Mesodermal cell (in vitro differentiated cells): Measurements from ENCODE around the gene VPREB1.
"Not testable (repeated sequence)": the region's sequence is repeated elsewhere in the genome, so short reads cannot be mapped to it uniquely, and the experiment has no call there.

ENCODE experiments used
- H3K27ac ChIP-seq: 2 replicates; pipeline ENCODE4 v1.7.0; 2013; ENCODE audit warnings: mild to moderate bottlenecking, low read depth, low read length, moderate library complexity; ENCODE audit not compliant: severe bottlenecking
- H3K36me3 ChIP-seq: 2 replicates; pipeline ENCODE4 v1.7.1; 2013; ENCODE audit warnings: mild to moderate bottlenecking, low read length, moderate library complexity; ENCODE audit not compliant: control insufficient read depth, insufficient read depth
- H3K4me1 ChIP-seq: one replicate; pipeline ENCODE4 v1.7.1; 2013; ENCODE audit warnings: mild to moderate bottlenecking, low read length; ENCODE audit not compliant: insufficient read depth, control insufficient read depth, poor library complexity, severe bottlenecking
- H3K4me3 ChIP-seq: 2 replicates; pipeline ENCODE4 v1.7.0; 2013; ENCODE audit warnings: low read length, control low read depth, mild to moderate bottlenecking; ENCODE audit not compliant: insufficient read depth, poor library complexity, severe bottlenecking; ENCODE audit errors: extremely low read depth
- H3K9me3 ChIP-seq: 2 replicates; pipeline ENCODE4 v1.7.1; 2013; ENCODE audit warnings: mild to moderate bottlenecking, low read length, moderate library complexity; ENCODE audit not compliant: control insufficient read depth
- WGBS, 2 experiments: methylation state at CpG; one replicate each; pipeline ENCODE4 v1.1.5; 2013; ENCODE audit warnings: missing lambda C conversion rate in 2 of 2; ENCODE audit not compliant: insufficient coverage in 2 of 2; 5-methylcytosine and 5-hydroxymethylcytosine counted together

The VPREB1 gene

DNA sequence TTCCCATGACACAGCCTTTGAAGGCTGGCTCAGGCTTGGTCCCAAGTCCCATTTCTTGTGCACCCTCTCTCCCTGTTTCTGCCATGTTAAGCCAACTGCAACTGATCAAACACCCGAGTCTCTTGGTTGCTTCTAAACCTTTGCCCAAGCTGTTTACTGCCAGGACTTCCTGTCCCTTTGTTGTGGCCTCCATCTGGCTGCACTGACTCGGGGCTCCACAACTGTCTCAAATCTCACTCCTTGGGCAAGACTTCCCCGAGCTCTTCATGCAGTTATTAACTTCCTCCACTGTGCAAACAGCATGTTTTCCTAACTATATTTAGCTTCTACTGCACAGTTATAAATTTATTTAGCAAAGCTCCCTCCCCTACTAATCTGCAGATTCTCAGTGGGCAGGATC lies 4.3 kb downstream of the VPREB1 start:
- H3K27ac ChIP-seq = no peak overlapping the region
- no peaks in the 10 kb centered on the region for H3K9me3 ChIP-seq
- WGBS, 2 experiments = 43 to 52% methylated on average over 3 of the region's 3 CpGs
- H3K4me1 ChIP-seq = no peaks in the 10 kb centered on the region
- no peak overlapping the region for H3K4me3 ChIP-seq
- H3K36me3 ChIP-seq = no peaks in the 10 kb centered on the region

DNA sequence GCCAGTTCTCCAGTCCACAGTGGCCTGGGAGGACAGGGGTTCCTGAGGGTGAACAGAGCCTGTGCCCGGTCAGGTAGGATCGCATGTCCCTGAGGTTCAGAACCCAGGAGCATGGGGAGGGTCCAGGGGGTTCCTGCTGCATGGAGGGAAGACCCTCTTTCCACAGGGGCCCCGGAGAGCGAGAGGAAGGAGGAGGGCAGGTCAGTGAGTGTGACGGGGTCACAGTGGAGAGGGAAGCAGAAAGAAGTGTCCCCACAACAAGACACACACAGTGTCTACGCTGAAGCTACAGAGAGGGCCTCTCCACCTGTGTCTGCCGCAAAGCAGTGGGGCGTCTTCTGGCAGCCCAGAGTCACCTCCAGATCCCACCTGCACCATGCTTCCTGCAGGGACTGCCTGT lies 6.1 kb downstream of the VPREB1 start:
- not testable (repeated sequence) for H3K4me1 ChIP-seq, H3K9me3 ChIP-seq, H3K27ac ChIP-seq, H3K4me3 ChIP-seq, H3K36me3 ChIP-seq
- 80% methylated on average over 4 of the region's 8 CpGs; no CpG with 5 or more reads in 1 of the 2 experiments for WGBS, 2 experiments

DNA sequence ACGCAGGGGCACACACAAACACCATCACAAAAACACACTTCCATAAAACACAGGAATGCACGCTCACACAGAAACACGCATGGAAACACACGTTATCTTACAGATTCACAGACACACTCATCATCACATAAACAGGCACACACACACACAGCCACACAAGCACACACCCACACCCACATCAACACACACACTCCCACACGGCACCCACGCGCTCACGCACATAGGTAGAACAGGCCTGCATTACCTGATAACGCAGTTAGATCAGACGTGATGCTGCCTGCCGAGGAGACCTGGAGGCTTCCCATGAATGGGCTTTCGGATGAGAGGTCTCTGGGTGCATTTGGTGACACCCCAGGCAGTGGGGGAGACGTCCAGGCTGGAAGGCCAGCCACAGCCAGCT lies 11.5 kb downstream of the VPREB1 start:
- 50 to 89% methylated on average over 2 to 7 of the region's 13 CpGs for WGBS, 2 experiments
- not testable (repeated sequence) for H3K27ac ChIP-seq, H3K36me3 ChIP-seq, H3K9me3 ChIP-seq, H3K4me1 ChIP-seq, H3K4me3 ChIP-seq

DNA sequence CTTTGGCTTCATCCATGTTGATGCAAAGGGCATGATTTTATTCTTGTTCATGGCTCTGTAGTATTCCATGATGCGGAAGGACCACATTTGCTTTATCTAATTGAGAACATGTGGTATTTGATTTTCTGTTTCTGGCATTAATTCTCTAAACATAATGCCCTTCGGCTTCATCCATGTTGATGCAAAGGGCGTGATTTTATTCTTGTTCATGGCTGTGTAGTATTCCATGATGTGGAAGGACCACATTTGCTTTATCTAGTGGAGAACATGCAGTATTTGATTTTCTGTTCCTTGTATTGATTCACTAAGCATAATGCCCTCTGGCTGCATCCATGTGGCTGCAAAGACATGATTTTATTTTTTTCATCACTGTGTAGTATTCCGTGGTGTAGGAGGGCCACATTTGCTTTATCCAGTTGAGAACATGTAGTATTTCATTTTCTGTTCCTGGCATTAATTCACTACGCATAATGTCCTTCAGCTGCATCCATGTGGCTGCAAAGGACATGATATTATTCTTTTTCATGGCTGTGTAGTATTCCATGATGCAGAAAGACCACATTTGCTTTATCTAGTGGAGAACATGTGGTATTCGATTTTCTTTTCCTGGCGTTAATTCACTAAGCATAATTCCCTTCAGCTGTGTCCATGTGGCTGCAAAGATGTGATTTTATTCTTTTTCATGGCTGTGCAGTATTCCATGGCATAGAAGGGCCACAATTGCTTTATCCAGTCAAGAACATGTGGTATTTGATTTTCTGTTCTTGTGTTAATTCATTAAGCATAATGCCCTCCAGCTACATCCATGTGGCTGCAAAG lies 14.2 kb downstream of the VPREB1 start:
- H3K4me3 ChIP-seq, H3K36me3 ChIP-seq, H3K9me3 ChIP-seq, H3K27ac ChIP-seq, H3K4me1 ChIP-seq: not testable (repeated sequence)
- WGBS, 2 experiments = 100% methylated on average over 2 of the region's 7 CpGs; no CpG with 5 or more reads in 1 of the 2 experiments

DNA sequence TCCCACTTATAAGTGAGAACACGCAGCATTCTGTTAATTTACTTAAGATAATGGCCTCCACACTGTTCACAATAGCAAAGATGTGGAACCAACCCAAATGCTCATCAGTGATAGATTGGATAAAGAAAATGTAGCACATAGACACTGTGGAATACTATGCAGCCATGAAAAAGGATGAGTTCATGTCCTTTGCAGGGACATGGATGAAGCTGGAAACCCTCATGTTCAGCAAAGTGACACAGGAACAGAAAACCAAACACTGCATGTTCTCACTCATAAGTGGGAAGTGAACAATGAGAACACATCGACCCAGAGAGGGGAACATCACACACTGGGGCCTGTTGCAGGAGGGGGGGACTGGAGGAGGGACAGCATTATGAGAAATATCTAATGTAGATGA lies 15.6 kb downstream of the VPREB1 start:
- H3K36me3 ChIP-seq, H3K9me3 ChIP-seq, H3K27ac ChIP-seq, H3K4me1 ChIP-seq, H3K4me3 ChIP-seq: not testable (repeated sequence)
- 60 to 100% methylated on average over 1 of the region's 2 CpGs for WGBS, 2 experiments

DNA sequence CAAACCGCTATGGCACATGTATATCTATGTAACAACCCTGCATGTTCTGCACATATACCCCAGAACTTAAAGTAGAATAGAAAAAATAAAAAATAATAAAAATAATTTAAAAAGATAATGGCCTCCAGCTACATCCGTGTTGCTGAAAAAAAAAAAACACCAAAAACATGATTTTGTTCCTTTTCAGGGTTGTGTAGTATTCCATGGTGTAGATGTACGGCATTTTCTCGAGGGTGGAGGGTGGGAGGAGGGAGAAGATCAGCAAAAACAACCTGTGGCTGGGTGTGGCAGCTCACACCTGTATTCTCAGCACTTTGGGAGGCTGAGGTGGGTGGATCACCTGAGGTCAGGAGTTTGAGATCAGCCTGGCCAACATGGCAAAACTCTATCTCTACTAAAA lies 16.0 kb downstream of the VPREB1 start:
- H3K4me1 ChIP-seq, H3K36me3 ChIP-seq, H3K4me3 ChIP-seq, H3K9me3 ChIP-seq, H3K27ac ChIP-seq: not testable (repeated sequence)
- no CpG with 5 or more reads among the region's 4 CpGs for WGBS, 2 experiments

DNA sequence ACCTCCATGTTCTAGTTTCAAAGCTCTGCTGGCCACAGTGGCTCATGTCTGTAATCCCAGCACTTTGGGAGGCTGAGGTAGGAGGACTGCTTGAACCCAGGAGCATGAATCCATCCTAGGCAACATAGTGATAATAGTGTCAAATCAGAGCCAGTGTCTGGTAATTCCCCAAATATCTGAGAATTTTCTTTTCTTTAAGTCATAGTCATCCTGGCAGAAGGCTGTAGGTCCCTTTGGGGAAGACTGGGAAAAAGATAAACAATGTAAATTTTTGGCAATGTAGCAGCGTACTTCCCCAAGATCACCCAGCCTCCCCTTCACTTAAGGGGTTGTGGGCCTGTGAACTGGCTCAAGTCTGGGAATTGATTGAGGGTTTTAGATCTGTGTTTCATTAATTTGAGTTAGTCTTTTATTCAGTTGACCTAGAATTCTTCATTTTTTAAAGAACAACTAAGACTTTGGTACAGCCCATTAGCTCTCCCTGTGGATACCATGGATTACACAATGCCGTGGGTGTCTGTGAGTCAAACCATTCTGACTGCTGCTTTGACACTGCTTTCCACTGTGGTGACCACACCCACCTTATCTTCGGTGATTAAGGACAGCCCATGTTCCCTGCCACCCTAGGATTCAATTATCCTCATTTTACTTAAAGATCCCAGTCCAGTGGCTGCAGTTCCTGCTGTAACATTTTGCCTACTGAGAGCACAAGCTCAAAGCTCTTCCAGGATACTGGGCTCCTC lies 17.9 kb downstream of the VPREB1 start:
- H3K4me1 ChIP-seq, H3K36me3 ChIP-seq, H3K9me3 ChIP-seq, H3K27ac ChIP-seq, H3K4me3 ChIP-seq: not testable (repeated sequence)
- 48 to 64% methylated on average over 1 to 2 of the region's 3 CpGs for whole genome bisulfite sequencing, 2 experiments

DNA sequence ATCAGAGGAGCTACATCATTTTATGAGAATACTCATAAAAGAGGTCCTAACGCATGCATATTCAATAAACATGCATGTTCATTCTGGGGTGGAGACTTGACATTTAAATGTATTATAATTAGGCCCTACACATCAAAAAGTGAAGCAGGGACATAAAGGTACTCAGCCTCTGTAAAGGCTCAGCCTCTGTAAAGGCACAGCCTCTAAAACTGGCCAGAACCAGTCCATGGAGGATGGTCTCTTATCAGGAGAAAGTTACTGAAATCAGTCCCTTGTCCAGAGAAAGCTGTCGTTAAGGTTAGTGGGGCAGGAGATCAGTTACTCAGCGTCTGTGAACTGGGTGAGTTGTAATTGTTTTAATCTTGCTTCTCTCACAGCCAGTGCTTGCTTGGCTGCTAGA lies 19.2 kb downstream of the VPREB1 start:
- not testable (repeated sequence) for H3K36me3 ChIP-seq, H3K4me3 ChIP-seq, H3K27ac ChIP-seq, H3K9me3 ChIP-seq, H3K4me1 ChIP-seq
- no CpG with 5 or more reads among the region's 3 CpGs for WGBS, 2 experiments

DNA sequence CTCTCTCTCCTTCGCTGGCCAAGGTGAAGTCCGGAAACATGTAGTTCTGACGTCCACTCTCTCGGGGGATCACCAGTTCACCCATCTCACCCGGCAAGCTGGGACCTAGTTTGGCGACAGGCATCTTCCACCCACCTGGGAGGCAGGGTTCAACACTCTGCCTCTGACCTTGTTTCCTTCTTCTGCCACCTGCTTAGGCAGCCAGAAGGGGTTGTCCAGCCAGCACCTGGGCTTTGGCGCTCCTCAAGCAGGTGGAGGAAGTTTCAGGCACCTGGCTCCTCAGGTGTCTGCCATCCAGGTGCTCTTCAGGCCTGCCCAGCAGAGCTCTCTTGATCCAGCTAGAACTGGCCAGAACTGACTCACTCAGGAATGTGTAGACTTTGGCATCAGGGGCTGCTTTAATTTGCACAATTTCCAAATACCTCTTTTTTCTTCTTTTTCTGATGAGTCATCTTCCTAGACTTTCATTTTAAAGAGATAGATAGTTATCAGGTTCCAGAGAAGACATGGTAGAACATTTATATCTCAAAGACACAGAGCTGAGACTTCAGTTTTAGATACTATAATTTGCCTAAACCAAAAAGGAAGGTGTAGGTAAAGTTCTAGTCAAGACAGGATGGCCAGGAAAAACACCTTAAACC lies 25.6 kb downstream of the VPREB1 start:
- WGBS, 2 experiments = 100% methylated on average over 1 to 4 of the region's 7 CpGs

DNA sequence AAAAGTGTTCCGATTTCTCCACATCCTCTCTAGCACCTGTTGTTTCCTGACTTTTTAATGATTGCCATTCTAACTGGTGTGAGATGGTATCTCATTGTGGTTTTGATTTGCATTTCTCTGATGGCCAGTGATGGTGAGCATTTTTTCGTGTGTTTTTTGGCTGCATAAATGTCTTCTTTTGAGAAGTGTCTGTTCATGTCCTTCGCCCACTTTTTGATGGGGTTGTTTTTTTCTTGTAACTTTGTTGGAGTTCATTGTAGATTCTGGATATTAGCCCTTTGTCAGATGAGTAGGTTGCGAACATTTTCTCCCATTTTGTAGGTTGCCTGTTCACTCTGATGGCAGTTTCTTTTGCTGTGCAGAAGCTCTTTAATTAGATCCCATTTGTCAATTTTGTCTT lies 32.8 kb downstream of the VPREB1 start:
- H3K36me3 ChIP-seq, H3K4me1 ChIP-seq, H3K9me3 ChIP-seq, H3K4me3 ChIP-seq, H3K27ac ChIP-seq: not testable (repeated sequence)
- WGBS, 2 experiments = no CpG with 5 or more reads among the region's 4 CpGs

More for the DNA sequence above, 25.6 kb downstream of the VPREB1 start:
- not testable (repeated sequence) for H3K9me3 ChIP-seq, H3K27ac ChIP-seq, H3K4me3 ChIP-seq, H3K4me1 ChIP-seq, H3K36me3 ChIP-seq
